GM19043 (cell line): Measurements from ENCODE around the gene TAF6.
A peak's percentile ranks its signal among the peaks of the same experiment; 100 is the strongest.

Source experiments
- ATAC-seq: cut with Tn5 transposase; IDR thresholded peaks from one replicate; pipeline ENCODE4 v1.9.1; 2021; ENCODE audit warnings: low read depth; ENCODE audit not compliant: unreplicated experiment

TAF6 gene

DNA sequence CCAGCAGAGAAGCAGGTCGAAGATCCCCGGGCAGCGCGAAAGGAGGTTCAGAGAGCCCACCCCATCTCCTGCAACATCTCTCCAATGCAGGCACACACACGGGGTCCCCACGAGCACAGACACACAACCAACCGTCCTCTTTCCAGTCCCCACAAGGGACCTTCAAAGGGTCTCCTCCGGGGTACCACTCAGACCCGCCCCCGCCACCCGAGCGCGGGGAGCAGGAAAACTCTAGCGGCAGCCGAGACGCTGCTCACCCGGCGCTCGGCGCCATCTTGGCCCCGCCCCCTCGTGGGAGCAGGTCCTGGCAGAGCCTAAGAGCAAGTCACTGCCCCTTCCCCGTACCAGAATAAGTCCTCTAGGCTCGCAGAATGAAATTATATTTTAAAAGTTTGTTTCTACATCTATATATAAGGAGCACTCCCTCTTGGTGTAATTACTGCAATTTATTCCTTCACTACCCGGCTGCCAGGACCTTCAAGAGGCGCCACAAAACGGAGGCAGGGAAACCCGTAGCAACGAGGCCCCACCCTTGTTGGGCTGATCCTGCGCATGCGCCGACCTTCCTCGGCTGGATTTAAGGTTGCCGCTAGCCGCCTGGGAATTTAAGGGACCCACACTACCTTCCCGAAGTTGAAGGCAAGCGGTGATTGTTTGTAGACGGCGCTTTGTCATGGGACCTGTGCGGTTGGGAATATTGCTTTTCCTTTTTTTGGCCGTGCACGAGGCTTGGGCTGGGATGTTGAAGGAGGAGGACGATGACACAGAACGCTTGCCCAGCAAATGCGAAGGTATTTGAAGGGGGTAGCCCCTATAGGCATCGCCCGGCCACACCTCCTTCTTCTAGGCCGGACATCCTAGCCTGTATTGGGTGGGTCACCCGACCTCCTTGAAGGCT, at the start of gene TAF6, which contains the start of gene CNPY4:
Gene TAF6, minus strand, starts transcription at position 287 of the 898 bp plus-strand sequence. CDS start 5,149 bp downstream, outside the sequence.
Gene CNPY4, plus strand, starts transcription at position 563 of the 898 bp plus-strand sequence. Its CDS starts 111 bp downstream, at position 674.
- peak; percentile 65 for ATAC-seq

DNA sequence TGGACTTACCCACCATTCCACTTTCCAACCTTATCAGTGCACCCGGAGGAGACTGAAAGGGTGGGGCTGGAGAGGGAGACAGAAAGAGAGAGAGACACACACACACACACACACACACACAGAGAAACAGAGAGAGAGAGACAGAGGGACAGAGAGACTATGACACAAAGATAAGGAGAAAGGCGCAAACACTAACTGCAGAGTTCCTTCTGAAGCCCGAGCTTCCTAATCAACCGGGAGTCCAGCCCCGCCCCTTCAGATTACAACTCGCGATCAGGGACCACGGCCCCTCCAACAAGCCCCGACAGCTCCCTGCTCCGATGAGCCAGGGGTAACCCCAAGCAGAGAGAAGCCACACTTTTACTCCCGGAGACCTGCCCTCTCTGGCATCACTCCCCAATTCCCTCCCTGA, 48.8 kb upstream of the TAF6 start:
- ATAC-seq: no peak

DNA sequence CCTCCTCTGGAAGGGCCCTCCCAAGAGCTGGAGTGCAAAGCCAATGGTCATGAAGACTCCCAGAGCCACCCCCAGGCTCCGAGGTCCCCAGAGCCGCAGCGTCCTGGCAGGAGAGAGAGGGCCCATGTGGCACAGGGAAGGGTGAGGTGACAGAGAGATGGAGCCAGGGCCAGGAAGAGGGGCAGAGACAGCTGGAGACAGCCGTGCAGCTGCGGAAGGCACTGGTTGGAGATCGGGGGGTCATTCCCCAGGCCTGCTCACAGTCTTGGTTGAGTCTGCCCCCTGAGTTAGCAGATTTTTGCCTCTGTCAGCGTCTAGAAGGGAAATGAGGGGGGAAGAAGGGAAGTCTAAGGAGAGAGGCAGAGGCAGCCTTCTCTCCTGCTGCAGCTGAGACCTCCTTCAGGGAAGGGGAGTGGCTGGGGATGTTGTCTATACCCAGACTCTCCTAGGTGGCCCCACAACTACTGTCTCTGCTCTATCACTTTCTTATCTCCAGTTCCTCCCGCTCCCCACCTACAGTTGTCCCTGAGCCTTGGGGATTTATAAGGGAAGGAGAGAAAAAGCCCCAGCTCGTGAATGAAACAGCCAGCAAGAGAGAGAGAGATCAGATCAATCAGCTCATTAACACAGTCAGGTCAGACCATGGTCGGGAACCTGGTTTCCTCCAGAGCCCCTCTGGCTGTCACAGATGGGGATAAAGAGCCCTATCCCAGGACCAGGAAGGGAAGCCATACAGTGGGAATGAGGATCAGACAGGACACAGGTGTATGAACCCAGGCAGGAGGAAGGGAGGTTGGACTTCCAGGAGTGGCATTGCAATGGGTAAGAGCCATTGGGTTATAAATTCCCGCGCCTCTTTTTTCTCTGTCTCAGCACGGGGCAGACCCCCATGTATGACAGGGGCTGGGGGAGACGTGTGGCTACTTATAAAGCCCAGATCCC, 48.1 kb upstream of the TAF6 start:
- ATAC-seq: no peak

DNA sequence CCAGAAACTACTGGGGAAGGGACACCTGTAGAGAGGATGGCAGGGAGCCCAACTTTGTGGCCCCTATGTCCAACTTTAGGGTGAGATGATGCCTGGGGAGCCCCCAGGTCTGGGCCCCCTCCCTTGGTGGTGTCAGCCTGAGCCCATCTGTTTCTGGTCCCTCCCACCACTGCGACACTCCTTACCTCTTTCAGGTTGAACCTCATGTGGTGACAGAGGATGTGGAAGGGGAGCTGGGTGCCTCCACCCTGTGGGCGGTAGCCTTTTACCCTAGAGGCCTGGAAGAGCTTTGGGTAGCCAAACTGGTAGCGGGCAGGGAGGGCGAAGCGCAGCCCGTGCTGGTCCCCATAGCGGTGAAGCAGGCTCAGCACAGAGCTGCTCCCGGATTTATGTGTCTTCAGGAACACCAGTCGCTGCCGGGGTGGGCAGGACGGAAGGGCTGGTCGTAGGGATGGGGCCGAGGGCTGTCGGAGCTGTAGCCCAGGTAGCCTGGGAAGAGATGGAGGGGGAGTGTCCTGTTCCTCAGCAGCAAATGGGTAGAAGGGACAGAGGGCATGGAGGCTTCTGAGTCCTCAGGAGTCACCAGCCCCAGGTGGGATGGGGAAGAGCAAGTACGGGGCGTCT, 47.3 kb upstream of the TAF6 start:
- no peak for ATAC-seq

DNA sequence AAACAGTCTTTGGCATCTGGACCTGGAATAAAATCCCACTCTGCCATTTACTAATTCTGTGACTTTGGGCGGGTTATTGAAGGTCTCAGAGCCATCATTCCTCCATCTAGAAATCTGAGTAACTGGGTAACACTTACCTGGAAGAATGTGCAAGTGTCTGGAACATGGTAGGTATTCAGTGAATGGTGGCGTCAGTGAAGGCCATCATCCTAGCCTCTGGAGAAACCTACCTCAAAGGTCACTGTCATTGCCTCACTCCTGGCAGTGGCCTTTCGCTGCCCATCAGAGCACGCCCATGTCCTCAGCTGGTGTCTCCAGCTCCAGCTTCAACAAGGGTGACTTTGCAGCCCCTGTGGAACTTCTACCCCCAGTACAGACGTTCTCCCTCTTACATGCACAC, 44.7 kb upstream of the TAF6 start:
- no peak for ATAC-seq

DNA sequence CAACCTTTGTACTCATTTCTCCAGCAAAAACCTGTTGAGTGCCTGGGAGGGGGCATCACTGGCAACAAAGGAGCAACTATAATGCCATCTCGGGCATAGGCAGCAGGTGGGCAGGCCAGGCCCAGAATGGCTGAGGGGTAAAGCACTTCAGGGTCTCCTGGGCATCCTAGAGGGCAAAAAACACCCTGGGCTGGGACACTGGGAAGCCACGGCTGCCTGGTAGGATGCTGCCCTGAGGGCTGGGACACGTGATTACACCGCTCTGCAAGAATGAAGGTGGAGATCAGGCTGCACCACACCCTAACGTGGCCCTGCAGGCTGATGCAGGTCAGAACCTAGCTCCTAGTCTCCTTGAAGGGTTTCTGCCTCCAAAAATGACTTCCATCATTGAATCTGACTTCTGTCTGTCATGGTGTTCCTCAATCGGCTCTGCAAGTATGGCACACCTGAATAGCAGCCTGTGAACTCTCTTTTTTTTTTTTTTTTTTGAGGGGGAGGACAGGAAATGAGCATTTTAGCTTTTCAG, 43.9 kb upstream of the TAF6 start:
- ATAC-seq: no peak

DNA sequence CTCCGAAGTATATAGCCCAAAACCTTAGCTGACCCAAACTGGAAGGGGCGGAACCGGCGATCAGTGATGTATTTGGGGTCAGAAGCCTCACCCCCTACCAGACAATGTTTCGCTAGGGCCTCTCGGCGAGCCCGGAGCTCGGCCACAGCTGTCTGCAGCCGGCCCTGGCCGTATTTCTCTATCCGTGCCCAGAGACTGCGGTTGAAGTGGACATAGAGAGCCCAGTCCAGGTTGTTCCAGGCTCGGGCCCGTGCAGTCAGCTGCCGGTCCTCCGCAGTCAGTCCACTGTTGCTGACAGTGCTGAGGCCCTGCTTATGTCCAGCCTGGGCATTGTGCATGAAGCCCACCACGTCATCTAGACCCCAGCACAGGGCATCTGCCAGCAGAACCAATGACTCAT, 40.9 kb upstream of the TAF6 start:
- no peak for ATAC-seq

DNA sequence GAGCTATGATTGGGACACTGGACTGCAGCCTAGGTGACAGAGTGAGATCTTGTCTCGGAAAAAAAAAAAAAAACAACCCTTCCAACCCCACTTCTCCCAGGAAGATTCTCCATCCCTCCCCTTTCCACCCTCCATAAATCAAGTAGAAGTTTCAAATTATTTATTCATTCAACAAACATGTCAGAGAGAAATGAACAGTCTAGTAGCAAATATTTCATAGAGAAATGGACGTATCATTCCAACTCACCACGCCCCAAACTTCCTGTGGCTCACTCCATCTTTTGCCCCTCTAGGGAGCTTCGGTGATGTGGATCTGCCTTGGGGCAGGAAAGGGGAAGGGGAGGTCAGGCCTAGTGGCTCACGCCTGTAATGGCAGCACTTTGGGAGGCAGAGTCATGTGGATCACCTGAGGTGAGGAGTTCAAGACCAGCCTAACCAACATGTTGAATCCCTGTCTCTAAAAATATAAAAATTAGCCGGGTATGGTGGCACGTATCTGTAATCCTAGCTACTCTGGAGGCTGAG, 40.0 kb upstream of the TAF6 start:
- no peak for ATAC-seq

DNA sequence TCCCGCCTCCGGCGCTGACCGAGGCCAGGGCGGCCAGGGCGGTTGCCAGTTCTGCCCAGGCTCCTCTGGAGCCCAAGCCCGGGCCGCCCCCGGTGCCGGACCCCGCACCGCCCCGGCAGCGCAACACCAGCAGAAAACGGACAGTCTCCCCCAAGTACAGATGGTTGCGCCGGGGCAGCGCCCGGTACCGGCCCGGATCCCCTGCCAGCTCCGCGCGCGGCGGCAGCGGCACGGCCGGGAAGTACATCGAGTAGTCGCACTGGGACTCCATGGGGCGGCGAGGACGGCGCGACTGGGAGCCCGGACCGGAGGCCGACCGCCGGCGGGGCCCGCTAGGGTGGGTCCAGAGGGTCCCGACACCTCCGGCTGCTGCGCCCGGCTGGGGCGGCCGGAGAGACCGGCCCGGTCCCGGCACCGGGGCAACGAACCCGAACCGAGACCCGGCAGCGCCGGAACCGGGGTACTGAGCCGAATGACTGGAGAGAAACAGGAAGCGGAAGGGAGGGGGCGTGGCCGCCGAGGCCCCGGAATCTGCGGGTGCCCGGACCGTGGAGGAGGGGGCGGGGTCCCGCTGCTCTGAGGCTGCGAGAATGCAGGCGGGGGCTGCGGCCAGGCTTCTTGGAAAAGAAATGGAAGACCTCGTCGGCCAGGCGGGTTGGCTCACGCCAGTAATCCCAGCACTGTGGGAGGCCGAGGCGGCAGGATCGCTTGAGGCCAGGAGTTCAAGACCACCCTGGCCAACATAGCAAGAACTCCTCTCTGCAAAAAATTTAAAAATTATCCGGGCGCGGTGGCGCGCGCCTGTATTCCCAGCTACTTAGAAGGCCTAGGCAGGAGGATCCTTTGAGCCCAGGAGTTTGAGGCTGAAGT, 39.3 kb upstream of the TAF6 start, which contains the start of gene TRAPPC14:
Gene TRAPPC14, minus strand, starts transcription at position 495 of the 870 bp plus-strand sequence. Its CDS starts 224 bp downstream, at position 271.
- ATAC-seq: peak; percentile 82

DNA sequence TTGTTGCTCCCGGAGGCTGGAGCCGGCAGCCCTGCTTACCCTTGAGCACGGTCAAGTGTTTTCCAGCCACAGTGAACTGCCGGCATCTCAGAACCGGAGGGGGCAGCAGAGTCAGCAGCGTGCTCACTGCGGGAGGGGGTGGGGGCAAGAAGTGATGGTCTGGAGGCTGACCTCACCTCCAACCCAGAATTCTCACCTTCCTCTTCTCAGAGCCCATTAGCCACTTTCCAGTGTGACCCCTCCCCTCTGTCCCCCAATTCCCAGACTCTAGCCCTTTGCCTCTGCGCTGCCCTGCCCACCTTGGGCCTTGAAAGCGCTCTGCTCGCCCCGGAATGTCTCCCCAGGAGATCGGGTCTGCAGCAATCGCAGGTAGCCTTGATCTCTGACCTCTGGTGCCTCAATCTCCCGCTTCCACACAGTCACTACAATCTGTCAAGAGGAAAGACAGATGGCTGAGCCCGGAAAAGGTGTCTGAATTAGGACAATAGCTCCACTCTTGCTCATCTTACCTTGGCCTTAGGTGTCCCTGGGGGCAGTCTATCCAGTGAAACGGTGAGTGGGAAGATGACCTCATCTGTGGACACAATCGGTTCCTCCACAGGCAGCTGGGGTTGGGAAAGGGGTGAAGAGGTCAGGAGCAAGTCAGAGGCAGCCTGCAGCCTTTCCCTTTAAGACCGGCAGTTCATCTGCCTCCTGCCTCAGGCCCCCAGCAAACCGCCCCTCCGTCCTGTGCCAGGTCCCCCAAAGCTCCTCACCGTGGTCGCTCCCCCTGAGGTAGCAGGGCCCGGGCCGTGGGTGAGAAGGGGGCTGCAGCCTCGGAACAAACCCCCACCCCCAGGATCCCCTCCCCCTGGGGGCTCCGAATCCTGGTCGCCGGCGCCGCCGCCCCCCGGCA, 38.4 kb upstream of the TAF6 start:
- no peak for ATAC-seq

DNA sequence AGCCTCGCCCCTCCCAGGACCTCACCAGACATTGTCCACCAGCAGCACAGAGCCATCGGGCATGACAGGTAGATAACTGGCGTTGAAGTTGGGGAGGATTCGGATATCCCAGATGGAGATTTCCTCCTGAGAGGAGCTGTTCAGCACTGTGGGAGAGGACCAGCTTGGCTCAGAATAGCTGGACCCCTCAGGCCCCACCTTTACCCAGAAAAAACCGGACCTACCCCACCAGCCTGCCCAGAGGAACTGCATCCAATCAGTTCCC, 37.8 kb upstream of the TAF6 start:
- ATAC-seq: no peak

DNA sequence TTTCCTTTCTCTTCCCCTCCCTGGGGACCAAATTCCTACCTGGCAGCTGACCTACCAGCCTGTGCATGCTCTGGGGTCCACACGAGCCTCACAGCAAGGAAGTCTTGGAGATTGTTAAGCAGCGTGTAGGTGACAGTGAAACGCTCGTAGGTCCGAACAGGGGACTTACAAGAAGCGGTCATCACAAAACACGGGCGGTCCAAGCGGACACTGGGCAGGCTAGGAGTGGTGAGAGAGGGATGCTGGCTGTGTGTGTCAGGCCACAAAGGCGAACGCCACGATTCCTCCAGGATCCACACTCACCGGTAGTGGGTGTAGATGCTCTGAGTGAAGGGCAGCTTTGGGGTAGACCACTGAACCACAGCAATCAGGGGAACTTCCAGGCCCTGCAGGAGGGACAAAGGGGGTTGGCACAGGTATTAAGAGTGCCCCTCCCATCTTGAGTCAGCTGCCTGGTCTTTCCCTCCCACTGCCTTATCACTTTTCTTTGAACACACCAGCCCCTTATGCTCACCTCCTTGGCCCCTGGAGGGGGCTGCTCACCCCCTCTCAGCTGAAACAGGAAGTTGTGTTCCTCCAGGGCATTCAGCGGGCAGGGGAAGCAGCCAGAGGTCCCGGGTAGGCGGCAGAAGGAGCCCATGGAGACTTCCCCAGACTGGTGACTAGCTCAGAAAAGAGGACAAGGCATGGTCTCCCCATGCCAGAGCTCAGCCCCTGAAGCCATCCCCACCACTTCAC, 37.3 kb upstream of the TAF6 start:
- no peak for ATAC-seq

DNA sequence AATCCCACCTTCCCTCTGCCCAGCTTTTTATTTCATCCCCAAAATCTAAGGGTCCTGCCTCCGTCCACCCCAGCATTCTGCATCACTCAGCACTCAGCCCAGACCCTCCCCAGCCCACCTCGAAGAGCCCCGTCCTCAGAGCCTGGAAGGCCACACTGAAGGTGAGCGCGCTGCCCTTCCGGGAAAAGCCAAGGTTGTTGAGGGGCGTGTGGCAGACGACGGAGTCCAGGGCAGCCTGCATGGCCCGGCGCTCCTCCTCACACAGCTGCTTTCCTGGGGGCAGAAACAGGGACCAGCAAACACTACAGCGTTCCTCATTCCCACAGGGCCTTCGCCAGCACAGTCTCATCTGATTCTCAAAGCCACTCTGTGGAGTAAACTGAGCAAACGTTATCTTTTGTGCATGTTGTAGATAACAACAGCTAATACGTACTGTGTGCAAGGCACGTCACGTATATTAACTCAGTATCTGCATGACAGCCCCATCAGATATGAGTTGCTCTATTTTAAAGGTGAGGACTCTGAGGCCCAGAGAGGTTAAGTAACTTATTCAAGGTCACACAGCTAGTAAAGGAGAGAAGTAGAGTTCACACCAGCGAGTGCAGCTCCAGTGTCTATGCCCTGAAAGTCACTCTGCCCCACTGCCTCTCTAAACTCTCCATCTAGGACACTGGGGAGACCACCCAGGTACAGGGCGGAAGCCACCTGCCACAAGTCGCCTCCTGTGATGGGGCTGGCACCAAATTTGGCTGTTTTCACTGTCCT, 36.6 kb upstream of the TAF6 start:
- no peak for ATAC-seq

DNA sequence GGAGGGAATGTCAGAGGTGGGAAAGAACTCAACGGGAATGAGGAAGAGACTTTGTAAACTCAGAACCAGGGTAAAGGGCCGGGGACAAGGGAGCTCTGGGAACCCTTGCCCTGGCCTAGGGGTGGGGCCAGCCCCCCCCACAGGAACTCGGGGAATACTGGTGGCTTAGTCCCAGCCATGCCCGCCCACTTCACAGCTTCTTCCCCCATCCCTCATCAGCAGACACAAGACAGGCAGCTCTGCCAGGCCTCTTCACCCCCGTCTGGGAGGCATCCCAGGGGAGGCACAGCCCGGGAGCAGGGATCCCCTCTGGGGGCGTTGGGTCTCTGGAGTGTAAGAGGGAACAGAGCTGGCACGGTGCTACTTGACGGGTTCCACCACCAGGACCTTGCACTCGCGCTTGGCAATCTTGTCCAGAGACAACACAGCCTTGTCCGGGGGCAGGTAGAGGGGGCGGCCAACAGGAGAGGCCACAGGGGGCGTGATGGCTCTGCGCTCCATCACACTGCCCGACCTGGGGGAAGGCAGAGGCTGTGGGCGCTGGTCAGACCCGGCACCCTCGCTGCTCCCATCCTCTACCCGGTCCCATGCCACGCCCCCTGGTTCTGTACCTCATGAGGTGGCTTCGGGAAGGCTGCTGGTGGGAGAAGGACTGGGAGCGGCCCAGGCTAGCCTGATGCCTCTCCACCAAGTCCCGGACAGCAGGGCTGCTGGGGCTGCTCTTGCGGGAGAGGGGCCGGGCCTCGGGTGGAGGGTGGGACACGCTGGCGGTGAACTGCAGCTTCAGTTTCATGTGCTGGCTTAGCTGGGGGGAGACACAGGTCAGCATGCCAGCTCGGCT, 35.7 kb upstream of the TAF6 start:
- no peak for ATAC-seq

DNA sequence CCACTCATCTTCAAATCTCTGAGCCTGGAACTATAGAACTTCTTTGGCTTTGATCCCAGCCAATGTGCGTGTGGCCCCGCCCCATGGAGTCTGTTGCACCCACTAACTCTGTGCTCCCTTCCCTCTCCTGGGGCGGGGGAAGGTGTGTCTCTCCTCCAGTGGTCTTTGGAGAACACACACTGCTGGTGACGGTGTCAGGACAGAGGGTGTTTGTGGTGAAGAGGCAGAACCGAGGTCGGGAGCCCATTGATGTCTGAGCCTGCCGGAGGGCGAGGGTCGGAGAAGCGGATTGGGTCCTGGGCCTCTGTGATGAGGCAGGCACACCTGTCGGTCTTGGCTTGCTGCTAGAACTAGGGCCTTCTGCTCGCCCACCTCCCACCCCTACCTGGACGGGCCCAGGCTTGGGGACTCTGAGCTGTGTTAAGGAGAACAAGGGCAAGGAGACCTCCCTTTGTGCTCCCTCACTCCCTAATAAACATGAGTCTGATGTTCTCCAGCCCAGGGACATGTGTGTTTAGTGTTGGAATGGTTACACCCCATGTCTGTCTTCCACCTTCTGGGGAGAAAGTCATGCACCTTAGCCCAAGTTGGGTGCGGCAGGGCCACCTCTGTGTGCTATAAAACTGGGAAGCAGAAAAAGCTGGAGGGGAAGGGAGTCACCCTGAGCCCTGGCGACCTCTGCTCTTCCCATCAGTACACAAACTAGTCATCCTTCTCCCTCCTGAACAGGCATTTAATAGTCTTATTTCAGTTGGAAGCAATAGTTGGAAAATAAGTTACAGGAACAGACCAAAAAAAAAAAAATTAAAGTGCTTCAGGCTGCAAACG, 34.8 kb upstream of the TAF6 start:
- no peak for ATAC-seq
